ENCODE measurements around the gene DCST1.

GRCh38 chr1:155037043-155037442 is 3.4 kb downstream of the DCST1 start:
- TF ChIP-seq POLR2A (IDR thresholded peaks at IDR 0.05; ENCODE audit: low read depth) (no peak), POLR2AphosphoS5 (IDR thresholded peaks at IDR 0.05) (no peak), EP300 (IDR thresholded peaks at IDR 0.05) (no peak)
- TF ChIP-seq, protein P1, sequence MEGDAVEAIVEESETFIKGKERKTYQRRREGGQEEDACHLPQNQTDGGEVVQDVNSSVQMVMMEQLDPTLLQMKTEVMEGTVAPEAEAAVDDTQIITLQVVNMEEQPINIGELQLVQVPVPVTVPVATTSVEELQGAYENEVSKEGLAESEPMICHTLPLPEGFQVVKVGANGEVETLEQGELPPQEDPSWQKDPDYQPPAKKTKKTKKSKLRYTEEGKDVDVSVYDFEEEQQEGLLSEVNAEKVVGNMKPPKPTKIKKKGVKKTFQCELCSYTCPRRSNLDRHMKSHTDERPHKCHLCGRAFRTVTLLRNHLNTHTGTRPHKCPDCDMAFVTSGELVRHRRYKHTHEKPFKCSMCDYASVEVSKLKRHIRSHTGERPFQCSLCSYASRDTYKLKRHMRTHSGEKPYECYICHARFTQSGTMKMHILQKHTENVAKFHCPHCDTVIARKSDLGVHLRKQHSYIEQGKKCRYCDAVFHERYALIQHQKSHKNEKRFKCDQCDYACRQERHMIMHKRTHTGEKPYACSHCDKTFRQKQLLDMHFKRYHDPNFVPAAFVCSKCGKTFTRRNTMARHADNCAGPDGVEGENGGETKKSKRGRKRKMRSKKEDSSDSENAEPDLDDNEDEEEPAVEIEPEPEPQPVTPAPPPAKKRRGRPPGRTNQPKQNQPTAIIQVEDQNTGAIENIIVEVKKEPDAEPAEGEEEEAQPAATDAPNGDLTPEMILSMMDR (IDR thresholded peaks at IDR 0.05), result no peak

Data from esophagus muscularis mucosa (tissue), 4 donors.